ENCODE measurements around the gene TRIM72.
"Not testable (repeated sequence)": the region's sequence is repeated elsewhere in the genome, so short reads cannot be mapped to it uniquely, and the experiment has no call there.

Gene TRIM72

DNA sequence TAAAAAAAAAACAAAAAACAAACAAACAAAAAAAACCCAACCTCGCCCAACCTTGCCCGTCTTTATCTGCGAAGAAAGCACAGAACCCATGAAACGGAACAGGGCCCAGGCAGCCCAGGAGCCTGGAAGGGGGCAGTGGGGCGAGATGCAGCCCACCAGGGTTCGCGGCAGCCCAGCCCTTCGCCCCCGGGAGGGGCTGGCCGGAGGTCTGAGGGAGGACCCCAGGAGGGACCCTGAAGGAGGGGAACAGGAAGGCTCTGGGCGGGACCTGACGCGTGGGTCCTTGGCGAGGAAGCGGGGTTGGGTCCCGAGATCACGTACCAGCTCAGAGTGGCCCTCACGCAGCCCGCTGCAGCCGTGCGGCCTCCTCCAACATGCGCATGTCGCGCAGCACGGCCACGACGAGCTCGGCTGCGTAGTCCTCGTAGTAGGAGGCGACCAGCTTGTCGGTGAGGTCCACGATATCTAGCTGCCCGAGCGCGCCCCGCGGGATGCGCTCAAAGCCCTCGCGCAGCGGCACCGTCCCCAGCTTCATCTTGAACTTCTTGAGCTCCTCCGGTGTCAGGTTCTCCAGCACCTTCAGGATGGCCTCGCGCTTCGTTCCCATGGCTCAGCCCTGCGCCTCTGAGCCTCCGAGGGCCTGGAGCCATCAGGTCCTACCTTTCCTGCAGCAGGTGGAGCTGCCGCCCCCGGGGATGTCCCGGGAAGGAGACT, 2.7 kb downstream of the TRIM72 start, which contains the start of gene PYDC1:
TSS of gene PYDC1 (minus strand) at position 714 of the 714 bp plus-strand sequence. CDS start at position 607, 107 bp downstream.
- no peak for DNase-seq

DNA sequence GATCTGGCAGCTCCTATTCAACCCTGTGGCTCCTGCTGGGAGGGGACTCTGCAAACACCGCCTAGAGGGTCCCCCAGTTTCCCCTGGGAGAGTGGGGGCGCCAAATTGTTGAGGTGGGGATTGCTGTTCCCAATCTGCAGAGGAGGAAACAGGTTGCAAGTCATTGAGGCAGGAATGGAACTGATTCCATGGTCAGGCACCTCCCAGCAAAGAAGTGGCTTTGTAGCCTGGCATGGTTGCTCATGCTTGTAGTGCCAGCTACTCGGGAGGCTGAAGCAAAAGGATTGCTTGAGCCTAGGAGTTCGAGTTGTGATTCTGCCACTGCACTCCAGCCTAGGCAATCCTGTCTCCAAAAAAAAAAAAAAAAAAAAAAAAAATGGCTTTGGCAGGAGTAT, 3.2 kb downstream of the TRIM72 start:
- no peak for DNase-seq

DNA sequence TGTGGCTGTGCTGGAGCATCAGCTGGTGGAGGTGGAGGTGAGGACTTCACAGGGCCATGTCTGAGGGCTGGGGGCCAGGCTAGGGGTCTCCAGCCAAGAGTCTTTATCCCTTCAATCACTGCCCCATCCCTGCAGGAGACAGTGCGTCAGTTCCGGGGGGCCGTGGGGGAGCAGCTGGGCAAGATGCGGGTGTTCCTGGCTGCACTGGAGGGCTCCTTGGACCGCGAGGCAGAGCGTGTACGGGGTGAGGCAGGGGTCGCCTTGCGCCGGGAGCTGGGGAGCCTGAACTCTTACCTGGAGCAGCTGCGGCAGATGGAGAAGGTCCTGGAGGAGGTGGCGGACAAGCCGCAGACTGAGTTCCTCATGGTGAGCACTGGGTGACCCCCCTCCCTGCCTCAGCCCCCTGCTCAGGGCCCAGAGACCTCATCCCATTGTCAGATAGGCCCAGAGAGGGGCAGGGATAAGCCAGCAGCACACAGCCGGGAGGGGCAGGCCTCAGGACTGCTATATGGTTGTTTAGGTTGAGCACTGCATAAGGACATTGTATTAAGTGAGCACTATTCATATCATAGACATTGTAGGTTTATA, 5.3 kb downstream of the TRIM72 start:
- DNase-seq, result no peak

DNA sequence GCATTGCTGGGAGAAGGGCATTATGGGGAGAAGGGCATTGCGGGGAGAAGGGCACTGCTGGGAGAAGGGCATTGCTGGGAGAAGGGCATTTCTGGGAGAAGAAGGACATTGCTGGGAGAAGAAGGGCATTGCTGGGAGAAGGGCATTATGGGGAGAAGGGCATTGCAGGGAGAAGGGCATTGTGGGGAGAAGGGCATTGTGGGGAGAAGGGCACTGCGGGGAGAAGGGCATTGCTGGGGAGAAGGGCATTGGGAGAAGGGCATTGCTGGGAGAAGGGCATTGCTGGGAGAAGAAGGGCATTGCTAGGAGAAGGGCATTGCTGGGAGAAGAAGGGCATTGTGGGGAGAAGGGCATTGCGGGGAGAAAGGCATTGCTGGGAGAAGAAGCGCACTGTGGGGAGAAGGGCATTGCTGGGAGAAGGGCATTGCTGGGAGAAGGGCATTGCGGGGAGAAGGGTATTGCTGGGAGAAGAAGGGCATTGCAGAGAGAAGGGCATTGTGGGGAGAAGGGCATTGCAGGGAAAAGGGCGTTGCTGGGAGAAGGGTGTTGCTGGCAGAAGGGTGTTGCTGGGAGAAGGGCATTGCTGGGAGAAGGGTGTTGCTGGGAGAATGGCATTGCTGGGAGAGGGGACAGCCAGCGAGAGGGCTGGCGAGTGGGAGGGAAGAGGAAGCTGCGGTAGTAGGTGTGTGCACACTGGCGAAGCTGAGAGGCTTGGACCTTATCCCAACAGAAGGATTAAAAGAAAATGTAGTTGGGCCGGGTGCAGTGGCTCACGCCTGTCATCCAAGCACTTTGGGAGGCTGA, 7.6 kb downstream of the TRIM72 start:
- no peak for DNase-seq

DNA sequence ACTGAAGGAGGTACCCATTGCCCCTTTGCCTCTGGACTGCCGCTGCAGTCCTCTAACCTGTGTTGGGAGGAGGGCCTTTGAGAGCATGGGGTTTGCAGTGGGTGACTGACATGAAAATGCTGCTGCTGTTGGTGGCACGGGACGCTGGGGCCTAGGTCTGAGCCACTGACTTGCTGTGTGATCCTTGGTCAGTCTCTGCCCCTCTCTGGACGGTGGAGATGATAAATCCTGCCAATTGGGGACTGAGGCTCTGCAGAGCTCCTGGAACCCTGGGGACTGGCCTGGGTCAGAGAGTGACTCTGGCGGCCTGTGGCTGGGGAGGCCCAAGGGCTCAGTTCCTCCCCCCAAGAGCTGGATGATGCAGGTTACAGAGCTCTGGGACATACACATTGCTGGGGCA, 9.1 kb downstream of the TRIM72 start:
- no peak for DNase-seq

DNA sequence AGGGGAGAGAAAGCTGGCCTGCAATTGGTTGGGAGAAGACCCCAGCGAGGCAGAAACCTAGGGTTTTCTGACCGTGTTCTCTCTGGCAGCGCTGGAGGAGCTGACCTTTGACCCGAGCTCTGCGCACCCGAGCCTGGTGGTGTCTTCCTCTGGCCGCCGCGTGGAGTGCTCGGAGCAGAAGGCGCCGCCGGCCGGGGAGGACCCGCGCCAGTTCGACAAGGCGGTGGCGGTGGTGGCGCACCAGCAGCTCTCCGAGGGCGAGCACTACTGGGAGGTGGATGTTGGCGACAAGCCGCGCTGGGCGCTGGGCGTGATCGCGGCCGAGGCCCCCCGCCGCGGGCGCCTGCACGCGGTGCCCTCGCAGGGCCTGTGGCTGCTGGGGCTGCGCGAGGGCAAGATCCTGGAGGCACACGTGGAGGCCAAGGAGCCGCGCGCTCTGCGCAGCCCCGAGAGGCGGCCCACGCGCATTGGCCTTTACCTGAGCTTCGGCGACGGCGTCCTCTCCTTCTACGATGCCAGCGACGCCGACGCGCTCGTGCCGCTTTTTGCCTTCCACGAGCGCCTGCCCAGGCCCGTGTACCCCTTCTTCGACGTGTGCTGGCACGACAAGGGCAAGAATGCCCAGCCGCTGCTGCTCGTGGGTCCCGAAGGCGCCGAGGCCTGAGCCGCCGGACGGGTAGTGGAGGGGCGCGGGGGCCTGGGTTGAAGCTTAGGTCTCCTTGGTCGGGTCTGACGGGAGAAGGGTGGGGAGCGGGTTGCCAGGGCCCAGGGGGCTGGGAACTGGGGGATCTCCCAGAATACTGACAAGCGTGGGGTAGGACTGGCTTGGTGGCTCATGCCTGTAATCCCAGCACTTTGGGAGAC, 10.4 kb downstream of the TRIM72 start:
- DNase-seq, result no peak

DNA sequence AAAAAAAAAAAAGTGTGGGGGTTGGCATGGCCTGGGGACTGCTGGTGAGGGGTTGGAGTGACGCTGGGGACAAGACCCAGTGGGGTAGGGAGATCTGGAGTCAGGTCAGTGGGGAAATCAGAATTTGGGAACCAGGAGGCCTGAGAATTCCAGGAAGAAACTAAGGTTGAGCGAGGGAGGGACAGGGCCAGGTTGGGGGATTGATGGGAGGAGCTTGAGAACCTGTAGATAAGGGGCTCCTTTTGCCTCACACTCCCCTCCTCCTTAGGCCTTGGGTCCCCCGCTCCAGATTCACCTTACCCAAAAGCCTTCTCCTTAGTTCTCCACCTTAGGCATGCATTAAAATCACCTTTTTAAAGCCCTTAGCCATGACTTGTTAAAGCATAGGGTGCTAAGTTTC, 11.3 kb downstream of the TRIM72 start:
- DNase-seq, result no peak

DNA sequence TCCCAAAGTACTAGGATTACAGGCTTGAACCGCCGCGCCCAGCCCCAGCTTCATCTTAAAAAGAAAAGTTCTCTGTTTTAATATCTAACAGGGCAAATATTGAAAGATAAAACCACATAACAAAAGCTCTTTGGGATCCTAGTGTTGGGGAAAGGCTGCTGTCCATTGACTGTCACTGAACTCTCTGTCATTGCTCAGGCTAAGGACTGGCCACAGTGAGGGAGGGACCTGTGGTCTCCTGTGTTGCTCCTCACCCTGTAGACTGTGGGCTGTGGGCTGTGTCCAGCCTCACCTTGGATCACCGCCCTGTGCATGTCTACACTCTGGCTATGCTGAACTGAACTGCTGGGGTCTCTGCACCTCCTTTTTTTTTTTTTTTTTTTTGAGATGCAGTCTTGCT, 14.3 kb downstream of the TRIM72 start:
- no peak for DNase-seq

DNA sequence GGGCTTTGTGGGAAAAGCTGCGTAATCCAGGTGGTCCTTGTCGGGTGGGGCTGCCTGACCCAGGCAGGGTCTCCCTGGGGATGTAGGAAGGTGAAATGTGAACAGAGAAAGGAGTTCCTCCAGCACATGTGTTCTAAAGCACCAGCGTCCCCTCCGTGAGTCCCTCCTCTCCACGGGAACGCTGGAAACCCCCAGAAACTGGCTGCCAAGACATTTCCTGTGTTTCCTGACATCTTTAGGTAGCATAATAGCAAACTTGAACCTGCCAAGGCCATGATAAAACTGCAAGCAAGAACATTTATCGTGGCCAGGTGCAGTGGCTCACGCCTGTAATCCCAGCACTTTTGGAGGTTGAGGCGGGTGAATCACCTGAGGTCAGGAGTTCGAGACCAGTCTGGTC, 15.6 kb downstream of the TRIM72 start:
- DNase-seq, result no peak

DNA sequence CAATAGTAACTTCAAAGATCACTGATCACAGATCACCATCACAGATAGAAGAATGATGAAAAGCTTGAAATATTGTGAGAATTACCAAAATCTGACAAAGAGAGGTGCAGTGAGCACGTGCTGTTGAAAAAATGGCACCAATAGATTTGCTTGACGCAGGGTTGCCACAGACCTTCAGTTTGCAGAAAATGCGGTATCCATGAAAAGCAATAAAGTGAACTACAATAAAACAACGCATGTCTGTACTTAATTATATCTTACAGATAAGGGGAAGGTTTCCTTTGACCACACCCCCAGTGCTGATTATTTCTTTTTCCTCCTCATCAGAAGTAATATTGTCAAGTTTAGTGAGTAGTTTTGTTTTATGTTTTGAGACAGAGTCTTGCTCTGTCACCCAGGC, 24.1 kb downstream of the TRIM72 start:
- no peak for DNase-seq

DNA sequence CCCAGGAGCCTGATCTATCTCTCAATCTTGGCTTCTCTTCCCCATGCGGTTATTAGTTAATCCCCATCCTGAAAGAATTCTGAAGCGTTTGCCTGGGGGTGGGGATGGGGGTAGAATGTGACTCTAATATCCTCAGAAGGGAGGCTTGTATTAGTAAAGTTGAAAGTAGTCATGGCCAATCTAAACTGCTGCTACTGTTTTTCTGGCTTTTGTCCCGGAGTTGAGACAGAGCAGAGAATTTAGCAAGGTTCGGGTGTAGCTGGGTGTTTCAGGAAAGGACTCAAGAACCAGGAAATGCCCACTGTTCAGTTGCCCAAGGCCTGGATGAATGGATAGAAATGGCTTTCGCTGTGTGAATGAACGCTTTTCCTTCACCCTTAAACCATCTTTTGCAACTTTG, 28.3 kb downstream of the TRIM72 start:
- no peak for DNase-seq

DNA sequence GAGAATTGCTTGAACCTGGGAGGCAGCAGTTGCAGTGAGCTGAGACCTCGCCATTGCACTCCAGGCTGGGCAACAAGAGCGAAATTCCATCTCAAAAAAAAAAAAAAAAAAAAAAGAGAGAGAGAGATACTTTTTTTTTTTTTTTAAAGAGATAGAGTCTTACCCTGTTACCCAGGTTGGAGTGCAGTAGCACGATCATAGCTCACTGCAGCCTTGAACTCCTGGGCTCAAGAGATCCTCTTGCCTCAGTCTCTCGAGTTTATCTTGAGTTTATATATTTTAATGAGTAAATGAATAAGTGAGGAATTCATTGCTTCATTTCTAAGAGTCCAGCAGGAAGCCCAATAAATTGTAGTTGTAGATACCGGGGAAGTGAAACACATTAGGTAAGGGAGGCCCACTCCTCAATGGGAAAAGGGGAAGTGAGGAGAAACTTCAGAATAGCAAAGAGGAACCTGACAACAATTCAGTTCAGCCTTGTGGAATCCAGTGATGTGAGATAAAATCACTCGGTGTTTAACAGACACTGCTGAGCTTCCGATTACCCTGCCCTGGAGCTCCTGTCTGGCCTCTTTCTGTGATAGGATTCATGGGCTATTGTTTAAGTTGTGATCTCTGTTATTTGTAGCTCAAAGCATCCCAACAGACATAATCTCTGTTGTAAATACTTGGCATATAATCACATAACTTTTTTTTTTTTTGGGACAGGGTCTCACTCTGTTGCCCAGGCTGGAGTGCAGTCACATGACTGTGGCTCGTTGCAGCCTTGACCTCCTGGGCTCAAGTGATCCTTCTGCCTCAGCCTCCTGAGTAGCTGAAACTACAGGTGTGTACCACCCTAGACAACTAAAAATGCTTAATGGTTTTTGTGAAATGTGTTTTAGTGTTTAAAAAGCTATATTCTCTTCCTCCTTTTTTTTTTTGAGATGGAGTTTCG, 30.1 kb downstream of the TRIM72 start:
- DNase-seq, result no peak

DNA sequence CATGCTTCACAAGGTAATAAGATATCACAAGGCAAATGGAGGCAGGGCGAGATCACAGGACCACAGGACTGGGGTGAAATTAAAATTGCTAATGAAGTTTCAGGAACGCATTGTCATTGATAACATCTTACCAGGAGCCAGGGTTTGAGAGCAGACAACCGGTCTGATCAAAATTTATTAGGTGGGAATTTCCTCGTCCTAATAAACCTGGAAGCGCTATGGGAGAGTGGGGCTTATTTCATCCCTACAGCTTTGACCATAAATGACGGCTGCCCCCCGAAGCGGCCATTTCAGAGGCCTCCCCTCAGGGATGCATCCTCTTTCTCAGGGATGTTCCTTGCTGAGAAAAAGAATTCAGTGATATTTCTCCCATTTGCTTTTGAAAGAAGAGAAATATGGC, 31.7 kb downstream of the TRIM72 start:
- not testable (repeated sequence) for DNase-seq

DNA sequence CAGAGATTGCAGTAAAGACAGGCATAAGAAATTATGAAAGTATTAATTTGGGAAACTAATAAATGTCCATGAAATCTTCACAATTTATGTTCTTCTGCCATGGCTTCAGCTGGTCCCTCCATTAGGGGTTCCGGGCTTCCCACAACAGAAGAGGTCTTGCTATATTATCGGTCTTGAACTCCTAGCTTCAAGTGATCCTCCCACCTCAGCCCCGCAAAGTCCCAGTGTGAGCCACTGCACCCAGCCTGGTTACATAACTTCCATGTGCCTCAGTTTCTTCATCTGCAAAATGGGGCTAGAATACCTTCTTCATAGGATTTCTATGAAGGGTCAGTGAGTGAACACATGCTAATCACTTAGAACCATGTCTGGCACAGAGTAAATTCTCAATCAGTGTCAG, 32.4 kb downstream of the TRIM72 start:
- DNase-seq, result no peak

DNA sequence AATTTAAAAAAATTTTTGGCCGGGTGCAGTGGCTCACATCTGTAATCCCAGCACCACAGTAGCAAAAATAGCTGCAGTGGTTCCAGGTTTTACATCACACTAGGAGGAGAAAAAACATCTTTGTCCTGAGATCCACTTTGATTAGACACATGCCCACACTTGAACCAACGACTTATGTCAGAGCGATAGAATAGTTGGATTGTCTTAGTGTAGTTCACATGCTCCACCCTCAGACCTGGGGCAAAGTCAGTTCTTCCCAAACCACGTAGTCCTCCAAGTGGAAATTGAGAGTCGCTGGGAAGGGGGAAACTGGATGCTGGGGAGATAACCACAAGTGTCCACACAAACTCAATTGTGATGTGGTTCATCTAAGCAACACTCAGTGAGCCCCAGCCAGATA, 34.4 kb downstream of the TRIM72 start:
- no peak for DNase-seq

DNA sequence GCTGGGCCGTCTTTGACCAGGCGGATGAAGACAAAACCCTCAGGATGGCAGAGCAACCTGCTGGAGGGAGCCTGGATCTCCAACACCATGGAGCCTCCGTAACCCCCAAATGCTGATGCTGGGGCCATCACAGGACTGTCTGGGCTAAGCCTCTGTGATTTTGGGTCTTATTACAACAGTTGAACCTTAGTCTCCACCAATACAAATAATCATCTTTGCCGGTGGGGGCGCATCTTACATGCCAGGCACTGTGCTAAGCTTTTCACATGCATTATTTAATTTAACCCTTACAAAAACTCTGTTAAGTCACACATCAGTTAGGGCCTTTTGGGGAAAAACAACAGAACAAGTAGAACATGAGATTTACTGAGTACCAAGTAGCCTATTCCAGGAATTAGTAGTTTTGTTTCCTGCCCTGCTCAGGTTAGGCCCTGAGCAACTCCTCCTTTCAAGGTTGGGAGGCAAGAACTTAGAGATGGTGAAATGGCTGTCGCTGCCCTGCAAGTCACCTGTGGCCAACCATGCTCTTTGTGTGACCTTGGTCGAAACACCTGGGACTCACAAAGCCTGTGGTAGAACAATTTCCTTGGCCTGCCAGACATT, 37.0 kb downstream of the TRIM72 start:
- no peak for DNase-seq

DNA sequence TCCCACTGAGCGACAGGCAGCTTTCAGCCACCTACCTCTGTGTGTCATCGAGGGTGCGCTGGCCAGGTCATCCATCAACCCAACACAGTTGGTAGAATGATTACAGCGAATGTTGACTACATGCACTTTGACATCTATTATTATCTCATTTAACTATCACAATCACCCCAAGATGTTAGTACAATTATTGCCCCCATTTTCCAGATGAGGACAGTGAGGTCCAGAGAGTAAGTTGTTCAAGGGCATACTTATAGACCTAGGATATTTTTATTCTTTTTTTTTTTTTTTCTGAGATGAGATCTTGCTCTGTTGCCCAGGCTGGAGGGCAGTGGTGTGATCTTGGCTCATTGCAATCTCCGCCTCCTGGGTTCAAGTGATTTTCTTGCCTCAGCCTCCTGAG, 37.5 kb downstream of the TRIM72 start:
- no peak for DNase-seq

DNA sequence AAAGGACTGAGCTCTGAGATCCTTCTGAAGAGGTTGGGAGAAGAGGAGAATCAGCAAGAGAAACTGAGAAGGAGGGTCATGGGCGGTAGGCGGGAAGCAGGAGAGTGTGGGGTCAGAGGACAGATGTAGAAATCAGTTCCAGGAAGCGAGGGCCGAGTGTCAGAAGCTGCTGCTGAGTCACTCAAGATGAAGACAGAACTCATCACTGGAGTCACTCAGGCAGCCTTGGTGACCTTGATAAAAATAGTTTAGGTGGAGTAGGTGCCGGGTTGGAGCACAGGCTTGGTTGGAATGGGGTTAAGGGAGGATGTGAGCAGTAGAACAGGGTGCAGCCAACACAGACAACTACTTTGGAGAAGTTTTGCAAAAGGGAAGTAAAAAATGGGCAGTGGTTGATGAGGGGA, 39.7 kb downstream of the TRIM72 start:
- no peak for DNase-seq

DNA sequence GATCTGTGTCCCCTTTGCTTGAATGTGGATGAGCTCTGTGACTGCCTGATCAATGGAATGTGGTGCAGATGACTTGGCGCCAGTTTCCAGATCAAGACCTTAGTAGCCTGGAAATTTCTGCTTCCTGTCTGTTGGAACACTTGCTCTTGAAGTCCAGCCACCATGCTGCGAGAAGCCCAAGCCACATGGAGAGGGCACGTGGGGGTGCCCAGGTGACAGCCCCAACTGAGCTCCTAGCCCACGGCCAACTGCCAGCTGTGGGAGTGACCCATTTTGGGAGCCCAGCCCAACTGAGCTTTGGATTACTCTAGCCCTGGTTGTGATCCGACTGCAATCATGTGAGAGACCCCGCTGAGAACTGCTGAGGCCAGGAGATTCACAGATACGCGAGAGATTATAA, 42.5 kb downstream of the TRIM72 start:
- DNase-seq, result no peak

DNA sequence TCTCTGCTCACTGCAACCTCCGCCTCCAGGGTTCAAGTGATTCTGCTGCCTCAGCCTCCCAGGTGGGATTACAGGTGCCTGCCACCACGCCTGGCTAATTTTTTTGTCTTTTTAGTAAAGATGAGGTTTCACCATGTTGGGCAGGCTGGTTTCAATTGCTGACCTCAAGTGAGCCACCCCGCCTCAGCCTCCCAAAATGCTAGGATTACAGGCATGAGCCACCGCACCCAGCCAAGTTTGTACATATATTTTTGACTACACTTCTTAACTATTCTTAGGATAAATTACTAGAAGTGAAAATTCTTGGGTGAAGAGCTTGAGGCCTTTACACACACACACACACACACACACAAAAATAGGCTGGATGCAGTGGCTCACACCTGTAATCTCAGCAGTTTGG, 44.4 kb downstream of the TRIM72 start:
- no peak for DNase-seq

DNA sequence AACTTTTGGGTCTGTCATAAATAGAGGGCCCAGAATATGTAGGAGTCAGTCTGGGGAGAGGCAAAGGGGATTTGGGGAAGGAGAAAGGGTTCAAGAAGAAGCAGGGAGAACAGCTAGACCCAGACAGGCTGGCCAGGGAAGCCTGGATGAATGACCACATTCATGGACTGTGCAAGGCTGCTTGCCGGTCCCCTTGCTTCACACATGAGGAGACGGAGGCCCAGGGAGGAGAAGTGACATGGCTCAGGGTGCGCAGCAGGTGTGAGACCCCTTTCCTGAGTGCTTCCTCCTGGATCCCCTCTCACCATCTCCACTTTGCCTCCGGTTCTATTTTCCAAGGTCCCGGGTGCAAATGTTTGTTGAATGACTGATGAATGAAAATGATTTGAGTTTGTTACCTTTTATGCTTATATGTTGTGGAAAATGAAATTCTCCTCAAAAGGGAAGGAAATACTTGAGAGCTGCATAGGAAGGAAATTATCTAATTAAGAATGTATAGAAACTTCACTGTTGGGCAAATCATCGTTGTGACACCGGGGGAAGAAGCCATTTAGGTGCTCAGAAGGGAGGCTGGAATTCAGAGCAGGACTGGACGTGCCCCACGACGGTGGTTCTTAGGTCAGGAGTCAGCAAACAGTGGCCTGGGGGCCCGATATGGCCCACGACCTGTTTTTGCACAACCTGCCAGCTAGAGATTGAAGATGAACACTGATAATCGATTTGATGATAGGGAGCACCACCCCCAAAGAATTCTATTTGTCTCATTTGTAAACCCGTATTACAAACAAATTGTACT, 46.4 kb downstream of the TRIM72 start:
- DNase-seq, result no peak

Measured in T1000 (cell line).